B cell (primary cell): ENCODE data around the gene CNNM4. TPM values are rescaled to one million over a fixed set of nuclear protein-coding genes. Genes with fewer than 3 reads are reported as not detected.

ENCODE experiments used
- polyA plus RNA-seq: library from polyadenylated mRNA; depleted of rRNA; stranded (reverse); fragments of >200 nt; gene quantifications from 2 replicates; pipeline ENCODE4 v1.2.3, GENCODE V29; 2012
- small RNA-seq: library from RNA; depleted of rRNA; stranded (forward); fragments of <200 nt; gene quantifications from one replicate; pipeline ENCODE3, GENCODE V24; 2012; ENCODE audit warnings: low replicate concordance, low read depth; ENCODE audit not compliant: insufficient read length
- total RNA-seq, 2 donors: library from RNA; stranded (reverse); fragments of 120-200 nt in 1 of 2; gene quantifications; 1 replicate in 1 of 2; 2 replicates in 1 of 2; pipeline versions ENCODE4 v1.2.3 to v1.2.4, GENCODE V29; 2013 to 2022

The CNNM4 gene
- total and polyA plus RNA-seq, 2 donors (not counting 1 experiment from before 2014, with no cell fraction given) = 15.1 to 24.0 TPM

Small RNA genes within 50 kb of the gene (small RNA-seq; reads per million reads assigned to genes)
- gene MIR3127 = not detected

Other genes with a start within 250 kb of the CNNM4 start
- 93.0 and 100 TPM in 2 replicates for gene ARID5A, start 224.2 kb upstream of the CNNM4 start, total RNA-seq
- gene ARID5A, start 224.2 kb upstream of the CNNM4 start, polyA plus RNA-seq = 35.5 and 62.3 TPM in 2 replicates
- gene KANSL3, start 122.6 kb upstream of the CNNM4 start, total RNA-seq = 55.4 and 56.9 TPM in 2 replicates
- gene KANSL3, start 122.6 kb upstream of the CNNM4 start, polyA plus RNA-seq = 22.2 and 24.3 TPM in 2 replicates
- gene FER1L5, start 118.1 kb upstream of the CNNM4 start, total RNA-seq = not detected in 2 replicates
- not detected in 2 replicates for gene FER1L5, start 118.1 kb upstream of the CNNM4 start, polyA plus RNA-seq
- 10.7 TPM in 2 replicates for gene LMAN2L, start 20.8 kb upstream of the CNNM4 start, total RNA-seq
- gene LMAN2L, start 20.8 kb upstream of the CNNM4 start, polyA plus RNA-seq = 5.6 and 5.7 TPM in 2 replicates
- 52.1 and 54.7 TPM in 2 replicates for gene CNNM3, start 55.4 kb downstream of the CNNM4 start, total RNA-seq
- 23.8 and 28.8 TPM in 2 replicates for gene CNNM3, start 55.4 kb downstream of the CNNM4 start, polyA plus RNA-seq
- gene ANKRD23, start 83.1 kb downstream of the CNNM4 start, total RNA-seq = 9.8 and 11.3 TPM in 2 replicates
- gene ANKRD23, start 83.1 kb downstream of the CNNM4 start, polyA plus RNA-seq = 7.3 and 8.8 TPM in 2 replicates
- gene ANKRD39, start 97.1 kb downstream of the CNNM4 start, total RNA-seq = 14.8 and 16.8 TPM in 2 replicates
- 12.8 and 19.3 TPM in 2 replicates for gene ANKRD39, start 97.1 kb downstream of the CNNM4 start, polyA plus RNA-seq
- 0.68 and 0.94 TPM in 2 replicates for gene SEMA4C, start 109.2 kb downstream of the CNNM4 start, total RNA-seq
- gene SEMA4C, start 109.2 kb downstream of the CNNM4 start, polyA plus RNA-seq = 0.28 and 3.2 TPM in 2 replicates
- not detected in 2 replicates for gene FAM178B, start 225.7 kb downstream of the CNNM4 start, total RNA-seq
- gene FAM178B, start 225.7 kb downstream of the CNNM4 start, polyA plus RNA-seq = not detected in 2 replicates